Measurements from ENCODE around the gene CFAP45. TPM values are rescaled to one million over a fixed set of nuclear protein-coding genes. Genes with fewer than 3 reads are reported as not detected.

CFAP45 gene
- total RNA-seq = under 1 TPM in 2 of 4 donors, not detected in 2; 0.48 to 0.95 TPM

- H3K4me1 ChIP-seq = peaks cover 18 to 52% (median 24%) of the 10 kb centered on the region in 3 donors
- intact Hi-C loops (cut with DNase I) = no loop called here
- no peaks in the 10 kb centered on the region for H3K27me3 ChIP-seq
- H3K27ac ChIP-seq = peak within 1 kb of the TSS; percentile 77 to 89 (median 82)
- no peaks in the 10 kb centered on the region for H3K9me3 ChIP-seq
- no peaks in the 10 kb centered on the region for H3K36me3 ChIP-seq
- TF ChIP-seq POLR2A (IDR thresholded peaks at IDR 0.05) (no peak), CTCF (IDR thresholded peaks at IDR 0.05) (peak in 1 of 6 experiments; percentile 6)
- no peak for DNase-seq
- WGBS, 2 donors = 2 to 5% methylated on average over 4 to 10 of the region's 30 CpGs
- peak within 1 kb of the TSS in 3 of 4 donors; percentile 18 to 52 (median 31) for H3K4me3 ChIP-seq
Observed at GRCh38 chr1:159900086-159900680, at the start of gene CFAP45. TSS of gene CFAP45 (minus strand) at chr1:159900165. CDS start at chr1:159900098, 67 bp downstream.

GRCh38 chr1:159949123-159949522, 49.2 kb upstream of the CFAP45 start:
- no peak for DNase-seq

GRCh38 chr1:159947942-159948341, 48.0 kb upstream of the CFAP45 start:
- intact Hi-C loops (cut with DNase I) = no loop called here
- H3K4me3 ChIP-seq = no peak overlapping the region
- H3K36me3 ChIP-seq = no peaks in the 10 kb centered on the region
- WGBS, 2 donors = 54 to 65% methylated on average over 1 of the region's 1 CpG
- H3K27me3 ChIP-seq = peaks cover 0 to 38% (median 0%) of the 10 kb centered on the region in 4 donors
- H3K27ac ChIP-seq = no peak overlapping the region
- TF ChIP-seq CTCF (IDR thresholded peaks at IDR 0.05) (no peak), POLR2A (IDR thresholded peaks at IDR 0.05) (no peak)
- DNase-seq = no peak
- no peaks in the 10 kb centered on the region for H3K9me3 ChIP-seq
- H3K4me1 ChIP-seq = peaks cover 11 to 66% (median 30%) of the 10 kb centered on the region in 3 donors

More at GRCh38 chr1:159949123-159949522, 49.2 kb upstream of the CFAP45 start:
- Histone ChIP-seq H3K9me3 (no peaks in the 10 kb centered on the region), H3K4me3 (no peak overlapping the region), H3K36me3 (no peaks in the 10 kb centered on the region), H3K4me1 (peaks cover 11 to 63% (median 22%) of the 10 kb centered on the region in 3 donors), H3K27me3 (peaks cover 0 to 32% (median 0%) of the 10 kb centered on the region in 4 donors), H3K27ac (peak overlapping the region in 2 of 4 donors; percentile 2 to 7)
- TF ChIP-seq POLR2A (IDR thresholded peaks at IDR 0.05) (no peak), CTCF (IDR thresholded peaks at IDR 0.05) (no peak)
- 37 to 51% methylated on average over 6 of the region's 6 CpGs for WGBS, 2 donors
- intact Hi-C loops (cut with DNase I) = no loop called here

- DNase-seq = no peak
- peaks cover 11 to 80% (median 32%) of the 10 kb centered on the region in 3 donors for H3K4me1 ChIP-seq
- H3K27me3 ChIP-seq = peaks cover 0 to 41% (median 0%) of the 10 kb centered on the region in 4 donors
- H3K9me3 ChIP-seq = no peaks in the 10 kb centered on the region
- peak overlapping the region in 3 of 4 donors; percentile 52 to 73 (median 59) for H3K4me3 ChIP-seq
- intact Hi-C loops (cut with DNase I) = no loop called here
- WGBS, 2 donors = 39 to 52% methylated on average over 6 to 8 of the region's 9 CpGs
- TF ChIP-seq POLR2A (IDR thresholded peaks at IDR 0.05) = no peak
- no peak for TF ChIP-seq CTCF (IDR thresholded peaks at IDR 0.05)
- peak overlapping the region; percentile 39 to 90 (median 82) for H3K27ac ChIP-seq
- H3K36me3 ChIP-seq = no peaks in the 10 kb centered on the region
Observed at GRCh38 chr1:159946242-159947187, 46.5 kb upstream of the CFAP45 start.
